SK-N-SH (cell line): Measurements from ENCODE around the gene KLHL12. TPM values are rescaled to one million over a fixed set of nuclear protein-coding genes. Genes with fewer than 3 reads are reported as not detected.

ENCODE experiments used
- CTCF ChIA-PET: fragments of 300-600, 350-600 bp; formaldehyde crosslinking; extraction: SDS; loops from one replicate; lab custom pipeline; 2021; lab: Yijun Ruan, JAX
- POLR2A ChIA-PET: fragments of 350-600 bp; sonication (Branson Sonifier 250); formaldehyde crosslinking; extraction: SDS; loops from one replicate; lab custom pipeline; 2020; ENCODE audit warnings: antibody characterized with exemption, inconsistent platforms; lab: Yijun Ruan, JAX
- DNase-seq: peaks from one replicate; pipeline ENCODE4 v3.0.0; 2012
- H2AFZ ChIP-seq: fragments of 200-600 bp; sonication (generic); 2 replicates; pipeline ENCODE4 v1.8.1; 2016; ENCODE audit warnings: antibody characterized with exemption, mild to moderate bottlenecking, low read depth
- H3F3A ChIP-seq: fragments of 200-600 bp; sonication (generic); replicated peaks from 2 replicates; pipeline ENCODE3; 2016; ENCODE audit warnings: antibody characterized with exemption, mild to moderate bottlenecking; ENCODE audit not compliant: insufficient read depth
- H3K27ac ChIP-seq, 2 experiments: fragments of 200-500 bp in 1 of 2; fragments of 200-600 bp in 1 of 2; sonication (Bioruptor generic) in 1 of 2; sonication (generic), shearing (Covaris generic) in 1 of 2; 2 replicates each; pipeline versions ENCODE4 v1.5.1 to v1.6.1; 2014 to 2016; ENCODE audit warnings: low read depth in 2 of 2, inconsistent platforms in 1 of 2, low read length in 1 of 2, mild to moderate bottlenecking in 1 of 2, mixed read lengths in 1 of 2
- H3K27me3 ChIP-seq: fragments of 200-600 bp; sonication (generic), shearing (Covaris generic); 2 replicates; pipeline ENCODE4 v1.6.1; 2016; ENCODE audit warnings: mixed run types; ENCODE audit not compliant: insufficient read depth
- H3K36me3 ChIP-seq, 2 experiments: fragments of 200-500 bp in 1 of 2; fragments of 200-600 bp in 1 of 2; sonication (Bioruptor generic) in 1 of 2; sonication (generic) in 1 of 2; replicated peaks in 1 of 2; 2 replicates each; pipeline versions ENCODE3 to v1.5.1; 2014 to 2016; ENCODE audit warnings: low read length in 1 of 2, mild to moderate bottlenecking in 1 of 2; ENCODE audit not compliant: insufficient read depth in 2 of 2, control insufficient read depth in 1 of 2
- H3K4me1 ChIP-seq, 2 experiments: fragments of 200-500 bp in 1 of 2; fragments of 200-600 bp in 1 of 2; sonication (Bioruptor generic) in 1 of 2; sonication (generic), shearing (Covaris generic) in 1 of 2; 2 replicates each; pipeline versions ENCODE4 v1.5.1 to v1.6.1; 2014 to 2016; ENCODE audit warnings: low read depth in 1 of 2, low read length in 1 of 2, mixed run types in 1 of 2; ENCODE audit not compliant: insufficient read depth in 2 of 2, control insufficient read depth in 1 of 2
- H3K4me2 ChIP-seq: fragments of 200-600 bp; sonication (generic), shearing (Covaris generic); 2 replicates; pipeline ENCODE4 v1.6.1; 2017; ENCODE audit warnings: mixed run types
- H3K4me3 ChIP-seq, 2 experiments: fragments of 200-500 bp in 1 of 2; fragments of 200-600 bp in 1 of 2; sonication (Bioruptor generic) in 1 of 2; sonication (generic), shearing (Covaris generic) in 1 of 2; 2 replicates each; pipeline versions ENCODE4 v1.5.1 to v1.8.1; 2014 to 2016; ENCODE audit warnings: low read depth in 2 of 2, inconsistent platforms in 1 of 2, low read length in 1 of 2, mild to moderate bottlenecking in 1 of 2, mixed read lengths in 1 of 2, moderate library complexity in 1 of 2
- H3K79me2 ChIP-seq: fragments of 200-600 bp; sonication (generic); 2 replicates; pipeline ENCODE4 v1.8.1; 2017; ENCODE audit warnings: mild to moderate bottlenecking; ENCODE audit not compliant: insufficient read depth
- H3K9ac ChIP-seq: fragments of 200-600 bp; sonication (generic); 2 replicates; pipeline ENCODE4 v1.6.1; 2017; ENCODE audit warnings: mixed run types
- H3K9me2 ChIP-seq: fragments of 200-600 bp; sonication (generic); 2 replicates; pipeline ENCODE4 v1.6.1; 2017; ENCODE audit warnings: mixed run types
- H3K9me3 ChIP-seq: fragments of 200-600 bp; sonication (generic); 2 replicates; pipeline ENCODE4 v1.6.1; 2017; ENCODE audit warnings: mixed run types, mild to moderate bottlenecking, moderate library complexity
- H4K20me1 ChIP-seq: fragments of 200-600 bp; sonication (generic); 2 replicates; pipeline ENCODE4 v1.6.1; 2017; ENCODE audit warnings: mild to moderate bottlenecking, mixed run types; ENCODE audit not compliant: insufficient read depth
- CHD2 ChIP-seq: fragments of 150-350 bp; IDR thresholded peaks from 2 replicates; pipeline ENCODE4 v1.6.1; 2018; ENCODE audit warnings: low read length; ENCODE audit not compliant: partially characterized antibody
- EP300 ChIP-seq, 2 experiments: IDR thresholded peaks; 2 replicates each; pipeline versions ENCODE4 v1.4.0 to v1.6.1; 2012; ENCODE audit warnings: borderline replicate concordance in 1 of 2, low read depth in 1 of 2, low read length in 1 of 2
- EZH2phosphoT487 ChIP-seq: fragments of 200-600 bp; sonication (generic); IDR thresholded peaks from 2 replicates; pipeline ENCODE4 v1.6.1; 2017; ENCODE audit warnings: low read depth, mixed run types, mild to moderate bottlenecking, antibody characterized with exemption, moderate library complexity, borderline replicate concordance
- FOSL2 ChIP-seq: IDR thresholded peaks from 2 replicates; pipeline ENCODE4 v1.4.0; 2012; ENCODE audit warnings: low read depth, mild to moderate bottlenecking, moderate library complexity, borderline replicate concordance
- FOXJ3 ChIP-seq: sonication (generic); formaldehyde crosslinking; IDR thresholded peaks from 2 replicates; pipeline ENCODE4 v1.5.1; 2020; ENCODE audit warnings: mild to moderate bottlenecking, missing genetic modification reagents
- FOXM1 ChIP-seq: IDR thresholded peaks from 2 replicates; pipeline ENCODE4 v1.4.0; 2012; ENCODE audit warnings: low read depth, mild to moderate bottlenecking
- GABPA ChIP-seq: IDR thresholded peaks from 2 replicates; pipeline ENCODE4 v1.4.0; 2012; ENCODE audit warnings: low read depth, mild to moderate bottlenecking
- GATA2 ChIP-seq: sonication (generic); formaldehyde crosslinking; IDR thresholded peaks from 2 replicates; pipeline ENCODE4 v1.5.0; 2020; ENCODE audit warnings: mild to moderate bottlenecking, missing genetic modification reagents
- JUND ChIP-seq: IDR thresholded peaks from 2 replicates; pipeline ENCODE4 v1.4.0; 2012
- POLR2AphosphoS5 ChIP-seq: IDR thresholded peaks from 2 replicates; pipeline ENCODE4 v1.6.1; 2012; ENCODE audit warnings: low read depth, low read length
- RAD21 ChIP-seq: IDR thresholded peaks from 2 replicates; pipeline ENCODE4 v1.6.1; 2012; ENCODE audit warnings: mild to moderate bottlenecking, low read length
- RCOR1 ChIP-seq: fragments of 150-350 bp; IDR thresholded peaks from 2 replicates; pipeline ENCODE4 v1.6.1; 2017; ENCODE audit warnings: antibody characterized with exemption, low read length
- RFX5 ChIP-seq: IDR thresholded peaks from 2 replicates; pipeline ENCODE4 v1.6.1; 2012; ENCODE audit warnings: mild to moderate bottlenecking, improper control_type of control experiment, low read length
- SMC3 ChIP-seq: IDR thresholded peaks from 2 replicates; pipeline ENCODE4 v1.6.1; 2012; ENCODE audit warnings: low read depth, low read length, improper control_type of control experiment
- TAF1 ChIP-seq: IDR thresholded peaks from 2 replicates; pipeline ENCODE4 v1.6.1; 2012; ENCODE audit warnings: low read depth, mild to moderate bottlenecking, low read length, moderate library complexity, borderline replicate concordance
- TEAD4 ChIP-seq: IDR thresholded peaks from 2 replicates; pipeline ENCODE4 v1.4.0; 2012; ENCODE audit warnings: mild to moderate bottlenecking, borderline replicate concordance; ENCODE audit not compliant: insufficient read depth
- WGBS: methylation state at CpG from one replicate; pipeline ENCODE4 v1.1.6; 2017; ENCODE audit warnings: low lambda C conversion rate; 5-methylcytosine and 5-hydroxymethylcytosine counted together
- polyA plus RNA-seq, 3 experiments: library from polyadenylated mRNA; depleted of rRNA; stranded (reverse); fragments of >200 nt; gene quantifications; 2 replicates each; pipeline ENCODE4 v1.2.3, GENCODE V29; 2012
- TF ChIP-seq, protein P1 (sequence below): IDR thresholded peaks from 2 replicates; pipeline ENCODE4 v1.4.0; 2012; ENCODE audit warnings: low read depth, borderline replicate concordance
- TF ChIP-seq, protein P2 (sequence below): IDR thresholded peaks from 2 replicates; pipeline ENCODE4; 2012
- TF ChIP-seq, protein P3 (sequence below): fragments of 150-350 bp; IDR thresholded peaks from 2 replicates; pipeline ENCODE4 v1.6.1; 2016; ENCODE audit warnings: mild to moderate bottlenecking, low read depth, low read length

The KLHL12 gene
- polyA plus RNA-seq, 1 of the 3 experiments (the other 2 are of a cell fraction), result 22.6 TPM

DNA sequence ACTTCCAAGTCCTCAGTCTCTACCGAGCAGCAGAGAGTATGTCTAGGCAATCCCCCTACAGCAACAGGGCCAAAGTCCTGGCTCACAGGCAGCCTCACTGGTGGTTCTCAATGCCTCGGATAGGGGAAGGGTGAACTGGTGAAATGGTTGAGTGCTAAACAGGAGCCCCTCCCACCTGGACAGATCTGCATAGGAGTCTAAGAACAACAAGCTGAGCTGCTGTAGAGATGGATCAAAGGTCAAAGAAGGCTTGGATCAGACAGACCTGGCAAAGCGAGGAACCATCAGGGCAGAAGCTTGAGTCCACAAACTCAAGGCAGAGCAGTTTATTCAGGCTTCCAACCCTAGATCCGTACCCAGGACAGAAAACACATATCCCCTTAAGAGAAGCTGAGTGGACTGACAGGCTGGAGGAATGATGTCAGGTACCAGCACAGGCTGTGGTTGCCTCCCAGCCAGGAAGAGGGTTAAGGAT lies 69.9 kb downstream of the KLHL12 start:
- CTCF ChIA-PET, result interaction anchor here (0.6 kb wide), 1 partner anchor 22 kb away, joined by 3 read pairs; no protein-coding TSS in a partner anchor
- no peaks in the 10 kb centered on the region for H3K9me2 ChIP-seq

DNA sequence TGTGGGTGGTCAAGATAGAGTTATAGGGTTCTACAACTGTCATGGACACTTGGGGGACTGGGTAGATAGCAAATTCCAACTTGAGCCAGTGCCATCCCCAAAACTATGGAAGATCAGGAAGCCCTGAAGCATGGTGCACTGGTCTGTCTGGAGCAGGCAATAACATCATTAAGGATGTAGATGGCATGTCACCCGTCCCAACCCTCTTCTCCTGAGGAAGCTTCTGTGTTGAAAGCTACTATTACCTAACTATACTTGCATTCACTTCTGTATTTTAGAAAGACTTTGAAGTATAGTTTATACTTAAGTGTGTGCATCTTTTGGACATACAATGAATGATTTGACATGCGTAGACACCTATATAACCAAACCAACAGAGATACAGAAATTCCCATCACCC lies 71.0 kb downstream of the KLHL12 start:
- no peaks in the 10 kb centered on the region for H3K9me2 ChIP-seq
- ChIA-PET CTCF (no interaction called here), POLR2A (no interaction called here)
- DNase-seq, result no peak
- H3K27me3 ChIP-seq, result no peaks in the 10 kb centered on the region
- no peaks in the 10 kb centered on the region for H4K20me1 ChIP-seq
- H3K4me1 ChIP-seq, result peaks cover 0 to 2% of the 10 kb centered on the region in 2 experiments; a peak in 1 of 4 replicates
- H3K9me3 ChIP-seq, result no peaks in the 10 kb centered on the region
- H3F3A ChIP-seq, result no peaks in the 10 kb centered on the region
- H3K4me3 ChIP-seq, result no peak overlapping the region
- H2AFZ ChIP-seq, result no peak overlapping the region
- no peak overlapping the region for H3K9ac ChIP-seq
- H3K36me3 ChIP-seq, result no peaks in the 10 kb centered on the region
- TF ChIP-seq, protein P1, sequence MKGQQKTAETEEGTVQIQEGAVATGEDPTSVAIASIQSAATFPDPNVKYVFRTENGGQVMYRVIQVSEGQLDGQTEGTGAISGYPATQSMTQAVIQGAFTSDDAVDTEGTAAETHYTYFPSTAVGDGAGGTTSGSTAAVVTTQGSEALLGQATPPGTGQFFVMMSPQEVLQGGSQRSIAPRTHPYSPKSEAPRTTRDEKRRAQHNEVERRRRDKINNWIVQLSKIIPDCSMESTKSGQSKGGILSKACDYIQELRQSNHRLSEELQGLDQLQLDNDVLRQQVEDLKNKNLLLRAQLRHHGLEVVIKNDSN, result no peak
- H3K27ac ChIP-seq, result no peak overlapping the region
- H3K79me2 ChIP-seq, result no peaks in the 10 kb centered on the region
- H3K4me2 ChIP-seq, result no peak overlapping the region
- 80% methylated on average over 2 of the region's 2 CpGs for WGBS

More for the DNA sequence above, 69.9 kb downstream of the KLHL12 start:
- Histone ChIP-seq H3K9me3 (no peaks in the 10 kb centered on the region), H3K79me2 (no peaks in the 10 kb centered on the region), H3K4me1 (peaks cover 0 to 2% of the 10 kb centered on the region in 2 experiments; a peak in 1 of 4 replicates), H4K20me1 (no peaks in the 10 kb centered on the region), H3K9ac (no peak overlapping the region), H3K4me2 (no peak overlapping the region), H3K4me3 (no peak overlapping the region), H3K27me3 (no peaks in the 10 kb centered on the region), H2AFZ (no peak overlapping the region), H3K36me3 (no peaks in the 10 kb centered on the region), H3K27ac (no peak overlapping the region), H3F3A (no peaks in the 10 kb centered on the region)
- no peak for DNase-seq
- POLR2A ChIA-PET, result no interaction called here
- WGBS, result 63% methylated on average over 4 of the region's 4 CpGs
- TF ChIP-seq CHD2 (no peak), EZH2phosphoT487 (no peak), GABPA (no peak)
- TF ChIP-seq, protein P2, sequence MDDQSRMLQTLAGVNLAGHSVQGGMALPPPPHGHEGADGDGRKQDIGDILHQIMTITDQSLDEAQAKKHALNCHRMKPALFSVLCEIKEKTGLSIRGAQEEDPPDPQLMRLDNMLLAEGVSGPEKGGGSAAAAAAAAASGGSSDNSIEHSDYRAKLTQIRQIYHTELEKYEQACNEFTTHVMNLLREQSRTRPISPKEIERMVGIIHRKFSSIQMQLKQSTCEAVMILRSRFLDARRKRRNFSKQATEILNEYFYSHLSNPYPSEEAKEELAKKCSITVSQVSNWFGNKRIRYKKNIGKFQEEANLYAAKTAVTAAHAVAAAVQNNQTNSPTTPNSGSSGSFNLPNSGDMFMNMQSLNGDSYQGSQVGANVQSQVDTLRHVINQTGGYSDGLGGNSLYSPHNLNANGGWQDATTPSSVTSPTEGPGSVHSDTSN, result no peak

DNA sequence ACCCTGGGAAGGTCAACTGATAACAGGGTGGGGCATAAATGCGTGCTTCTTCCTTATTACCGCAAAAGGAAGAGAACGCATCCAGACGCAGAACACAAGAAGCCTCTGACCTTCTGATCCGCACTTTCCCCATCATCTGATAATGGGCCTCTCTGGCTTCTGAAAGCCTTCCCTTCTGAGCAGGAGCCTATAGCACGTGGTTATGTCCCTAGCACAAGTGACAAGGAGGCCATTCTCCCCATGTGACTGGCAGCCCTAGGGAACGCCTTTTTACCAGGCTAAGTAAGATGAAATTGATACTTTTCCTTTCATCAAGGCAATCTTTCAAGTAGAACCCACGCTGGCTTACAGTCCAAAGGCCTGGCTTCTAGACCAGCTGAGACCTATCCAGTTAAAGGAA lies 72.2 kb downstream of the KLHL12 start:
- CTCF ChIA-PET, result no interaction called here
- no peaks in the 10 kb centered on the region for H4K20me1 ChIP-seq
- no peak overlapping the region for H3K4me2 ChIP-seq
- 80% methylated on average over 8 of the region's 8 CpGs for WGBS
- H3K4me3 ChIP-seq, result no peak overlapping the region
- H3K79me2 ChIP-seq, result no peaks in the 10 kb centered on the region
- DNase-seq, result no peak
- H3K9me3 ChIP-seq, result no peaks in the 10 kb centered on the region
- POLR2A ChIA-PET, result no interaction called here
- H2AFZ ChIP-seq, result no peak overlapping the region
- no peaks in the 10 kb centered on the region for H3K27me3 ChIP-seq
- H3K4me1 ChIP-seq, result no peaks in the 10 kb centered on the region; a peak in 1 of 4 replicates
- no peak overlapping the region for H3K9ac ChIP-seq
- H3K27ac ChIP-seq, result no peak overlapping the region
- no peaks in the 10 kb centered on the region for H3K36me3 ChIP-seq
- H3F3A ChIP-seq, result no peaks in the 10 kb centered on the region
- H3K9me2 ChIP-seq, result no peaks in the 10 kb centered on the region
- TF ChIP-seq CHD2, result no peak
- no peak for TF ChIP-seq POLR2AphosphoS5
- no peak for TF ChIP-seq RAD21
- no peak for TF ChIP-seq EZH2phosphoT487
- TF ChIP-seq RCOR1, result no peak
- TF ChIP-seq, protein P3, sequence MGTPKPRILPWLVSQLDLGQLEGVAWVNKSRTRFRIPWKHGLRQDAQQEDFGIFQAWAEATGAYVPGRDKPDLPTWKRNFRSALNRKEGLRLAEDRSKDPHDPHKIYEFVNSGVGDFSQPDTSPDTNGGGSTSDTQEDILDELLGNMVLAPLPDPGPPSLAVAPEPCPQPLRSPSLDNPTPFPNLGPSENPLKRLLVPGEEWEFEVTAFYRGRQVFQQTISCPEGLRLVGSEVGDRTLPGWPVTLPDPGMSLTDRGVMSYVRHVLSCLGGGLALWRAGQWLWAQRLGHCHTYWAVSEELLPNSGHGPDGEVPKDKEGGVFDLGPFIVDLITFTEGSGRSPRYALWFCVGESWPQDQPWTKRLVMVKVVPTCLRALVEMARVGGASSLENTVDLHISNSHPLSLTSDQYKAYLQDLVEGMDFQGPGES, result no peak
- no peak for TF ChIP-seq GATA2 (CRISPR knock-in tag)
- no peak for TF ChIP-seq TAF1
- TF ChIP-seq SMC3, result no peak
- no peak for TF ChIP-seq FOXJ3
- TF ChIP-seq JUND, result no peak
- no peak for TF ChIP-seq RFX5
- TF ChIP-seq, protein P1, result no peak
- TF ChIP-seq EP300 (IDR thresholded peaks at IDR 0.05; ENCODE audit: borderline replicate concordance in 1 of 2, low read depth in 1 of 2, low read length in 1 of 2), result no peak
- TF ChIP-seq FOSL2, result no peak
- no peak for TF ChIP-seq FOXM1
- TF ChIP-seq TEAD4, result no peak
